GM18873 (cell line): ENCODE data around the gene CASZ1.

Experiments
- ATAC-seq: cut with Tn5 transposase; IDR thresholded peaks from one replicate; pipeline ENCODE4 v1.9.1; 2021; ENCODE audit warnings: mild to moderate bottlenecking, moderate library complexity, moderate number of reproducible peaks; ENCODE audit not compliant: unreplicated experiment, low FRiP score

The CASZ1 gene

DNA sequence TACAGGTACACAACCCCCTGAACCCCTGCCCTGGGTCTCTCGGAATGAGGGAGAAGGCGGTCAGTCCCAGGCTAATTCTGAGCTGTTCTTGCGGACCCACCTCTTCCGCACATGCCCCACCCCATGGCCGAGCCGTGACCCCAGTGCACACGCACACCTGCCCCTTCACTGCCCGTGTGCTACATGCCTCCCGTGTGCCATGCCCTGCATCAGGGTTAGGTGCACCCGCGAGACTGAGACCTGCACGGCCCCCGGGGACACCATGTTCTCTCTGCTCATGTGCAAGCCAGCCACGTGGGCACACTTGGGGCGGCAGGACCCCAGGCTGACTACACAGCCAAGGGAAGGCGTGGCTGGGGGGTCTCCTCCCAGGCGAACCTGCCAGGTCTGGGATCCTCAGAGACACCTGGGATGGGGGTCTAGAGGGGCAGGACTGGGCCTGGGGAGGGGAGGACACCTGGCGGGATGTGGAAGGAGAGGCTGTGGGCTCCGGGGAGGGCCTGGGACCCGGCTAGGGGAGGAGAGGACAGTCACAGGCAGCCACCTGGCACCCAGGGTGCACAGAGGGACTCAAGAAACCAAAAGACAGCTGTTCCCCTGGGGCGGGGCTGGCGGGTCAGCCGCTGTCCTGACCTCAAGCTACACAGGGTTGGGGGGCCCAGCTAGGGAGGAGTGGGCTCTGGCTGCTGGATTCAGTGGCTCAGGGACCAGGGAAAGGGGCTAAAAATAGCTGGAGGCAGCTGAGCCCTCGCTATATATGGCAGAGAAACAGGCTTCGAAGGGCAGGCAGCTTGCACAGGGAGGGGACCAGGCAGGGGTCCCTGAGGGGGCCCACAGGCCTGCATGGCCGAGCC is 133.4 kb downstream of the CASZ1 start:
- ATAC-seq = no peak

DNA sequence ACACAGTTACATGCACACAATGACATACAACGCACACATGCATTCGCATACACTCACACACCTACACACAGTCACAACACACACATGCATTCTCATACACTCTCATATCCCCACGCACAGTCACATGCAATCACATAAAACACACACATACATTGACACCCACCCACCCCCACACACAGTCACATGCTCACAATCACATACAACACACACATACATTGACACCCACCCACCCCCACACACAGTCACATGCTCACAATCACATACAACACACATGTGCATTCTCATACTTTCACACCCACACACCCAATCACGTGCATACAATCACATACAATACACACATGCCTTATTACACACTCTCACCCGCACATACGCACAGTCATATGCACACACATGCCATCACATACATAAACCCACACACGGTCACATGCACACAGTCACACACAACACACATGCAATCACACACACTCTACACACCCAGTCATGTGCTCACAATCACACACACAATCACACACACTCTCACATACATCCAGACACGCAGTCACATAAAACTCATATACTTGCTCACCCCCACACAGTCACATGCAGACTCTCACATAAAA is 134.3 kb downstream of the CASZ1 start:
- ATAC-seq = no peak

DNA sequence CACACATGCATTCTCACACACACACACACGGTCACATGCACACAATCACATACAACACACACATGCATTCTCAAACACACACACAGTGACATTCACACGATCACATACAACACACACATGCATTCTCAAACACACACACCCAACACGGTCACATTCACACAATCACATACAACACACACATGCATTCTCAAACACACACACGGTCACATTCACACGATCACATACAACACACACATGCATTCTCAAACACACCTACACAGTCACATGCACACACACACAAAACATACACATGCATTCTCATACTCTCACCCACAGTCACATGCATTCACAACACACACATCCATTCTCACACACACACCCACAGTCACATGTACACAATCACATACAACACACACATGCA is 135.0 kb downstream of the CASZ1 start:
- no peak for ATAC-seq

DNA sequence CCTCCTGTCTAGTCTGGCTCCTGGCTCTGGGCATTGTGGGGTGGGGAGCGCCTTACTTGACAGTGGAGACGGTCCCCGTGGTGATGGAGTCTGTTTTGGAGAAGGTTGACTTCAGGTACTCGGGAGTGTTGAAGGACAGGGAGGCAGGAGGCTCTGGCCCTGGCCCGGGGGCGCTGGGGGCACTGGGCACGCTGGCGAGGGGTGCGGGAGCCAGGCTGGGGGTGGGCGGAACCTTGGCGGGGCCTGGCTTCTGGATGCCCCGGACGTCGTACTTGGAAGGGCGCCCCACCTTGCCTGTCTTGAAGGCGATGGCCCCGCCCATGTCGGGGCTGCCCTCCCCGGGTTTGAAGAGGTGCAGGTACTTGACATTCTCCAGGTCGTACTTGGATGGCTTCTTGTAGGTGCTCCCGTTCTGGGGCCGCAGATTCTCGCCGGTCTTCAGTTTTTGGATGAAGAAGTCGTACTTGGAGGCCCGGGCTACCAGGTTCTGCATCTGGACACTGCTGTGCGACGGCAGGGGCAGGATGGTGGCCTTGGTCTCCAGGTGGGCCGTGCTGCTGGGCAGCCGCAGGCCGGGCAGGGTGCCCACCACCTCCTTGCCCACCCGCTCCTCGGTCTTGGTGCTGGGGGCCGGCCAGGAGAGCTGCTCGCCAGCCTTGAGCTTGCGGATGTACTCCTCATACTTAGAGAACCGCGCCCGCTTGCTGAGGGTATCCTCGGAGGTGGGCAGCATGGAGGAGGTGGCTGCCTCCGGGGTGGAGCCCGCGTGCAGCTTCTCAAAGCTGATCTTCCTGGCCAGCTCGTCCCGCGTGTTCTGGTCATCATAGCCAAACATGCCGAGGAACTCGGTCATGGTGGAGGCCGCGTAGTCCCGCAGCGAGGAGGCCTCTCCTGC is 136.6 kb downstream of the CASZ1 start:
- no peak for ATAC-seq

DNA sequence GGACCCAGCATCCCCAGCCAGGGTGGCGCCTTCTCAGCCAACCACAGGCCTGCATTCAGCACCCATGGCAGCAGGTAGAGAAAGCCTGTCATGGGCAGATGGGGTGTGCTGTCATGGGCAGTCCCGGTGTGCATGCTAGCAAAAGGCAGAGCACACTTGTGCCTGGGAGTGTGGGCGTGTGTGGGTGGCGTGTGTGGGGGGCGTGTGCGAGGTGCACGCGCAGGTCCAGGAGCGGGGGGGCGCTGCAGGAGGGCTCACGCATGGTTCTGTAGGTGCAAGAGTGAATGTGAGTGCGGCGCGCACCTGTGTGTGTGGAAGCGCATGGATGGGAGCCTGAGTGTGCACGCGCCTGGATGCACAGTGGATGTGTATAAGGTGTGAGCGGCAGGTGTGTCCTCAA is 137.2 kb downstream of the CASZ1 start:
- ATAC-seq = no peak

DNA sequence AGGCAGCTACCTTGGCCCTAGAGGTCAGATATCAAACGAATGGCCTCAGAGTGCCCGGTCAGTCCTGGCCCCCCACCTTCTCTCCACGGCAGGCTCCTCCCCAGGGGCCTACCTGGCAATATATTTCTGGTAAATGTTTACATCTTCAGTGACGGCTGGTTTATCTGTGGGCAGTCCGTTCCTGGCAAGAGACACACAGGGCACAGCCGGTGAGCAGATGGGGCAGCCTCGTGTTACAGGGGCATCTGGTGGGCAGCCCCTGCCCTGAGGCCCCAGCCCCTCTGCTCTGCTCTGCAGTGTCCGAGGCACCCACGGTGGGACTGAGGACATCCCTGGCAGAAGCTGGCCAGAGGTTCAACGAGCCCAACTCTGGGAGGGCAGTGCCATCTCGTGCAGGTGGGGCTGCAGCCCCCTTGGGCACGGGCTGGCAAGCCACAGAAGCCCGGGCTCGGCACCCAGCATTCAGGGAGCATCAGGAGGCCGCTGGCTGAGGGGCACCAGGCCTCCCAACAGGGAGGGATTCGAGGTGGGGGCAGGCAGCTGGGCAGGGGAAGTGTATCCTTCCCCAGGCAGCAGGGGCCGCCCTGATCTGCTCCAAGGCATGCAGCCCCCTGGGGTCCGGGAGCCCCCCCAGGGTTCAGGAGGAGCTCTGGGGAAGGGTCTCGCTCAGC is 137.9 kb downstream of the CASZ1 start:
- ATAC-seq = no peak

DNA sequence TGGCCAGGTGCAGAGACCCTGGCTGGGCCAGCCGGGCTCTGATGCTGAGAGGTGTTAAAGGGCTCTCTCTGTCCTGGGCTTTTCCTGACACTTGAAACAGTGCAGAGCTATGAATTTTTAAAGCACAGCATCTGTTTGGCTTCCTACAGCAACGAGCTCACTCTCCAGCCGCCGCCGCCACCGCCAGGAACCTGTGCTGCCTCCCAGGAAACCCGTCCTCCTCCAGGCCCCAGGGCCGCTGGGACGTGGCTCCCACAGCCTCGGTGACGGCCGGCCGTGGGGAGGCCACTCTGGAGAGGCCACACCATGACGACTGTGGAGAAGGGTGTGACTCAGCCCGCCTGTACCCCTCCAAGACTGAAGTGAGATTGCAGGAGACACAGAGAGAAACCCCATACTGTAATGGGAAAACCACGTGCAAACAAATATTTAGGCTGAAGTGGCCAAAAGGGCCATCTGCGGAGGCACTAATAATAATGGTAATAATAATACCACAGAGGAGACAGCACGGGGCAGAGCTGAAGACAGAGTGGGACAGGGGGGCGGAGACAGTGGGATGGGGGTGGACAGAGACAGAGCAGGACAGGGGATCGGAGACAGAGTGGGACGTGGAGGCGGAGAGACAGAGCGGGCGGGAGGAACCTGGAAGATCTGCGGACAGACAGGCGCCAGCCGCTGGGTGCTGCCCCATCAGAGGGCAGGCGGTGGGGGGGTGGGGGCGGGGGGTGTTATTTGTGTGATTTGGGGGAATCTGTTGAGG is 139.2 kb downstream of the CASZ1 start:
- no peak for ATAC-seq

DNA sequence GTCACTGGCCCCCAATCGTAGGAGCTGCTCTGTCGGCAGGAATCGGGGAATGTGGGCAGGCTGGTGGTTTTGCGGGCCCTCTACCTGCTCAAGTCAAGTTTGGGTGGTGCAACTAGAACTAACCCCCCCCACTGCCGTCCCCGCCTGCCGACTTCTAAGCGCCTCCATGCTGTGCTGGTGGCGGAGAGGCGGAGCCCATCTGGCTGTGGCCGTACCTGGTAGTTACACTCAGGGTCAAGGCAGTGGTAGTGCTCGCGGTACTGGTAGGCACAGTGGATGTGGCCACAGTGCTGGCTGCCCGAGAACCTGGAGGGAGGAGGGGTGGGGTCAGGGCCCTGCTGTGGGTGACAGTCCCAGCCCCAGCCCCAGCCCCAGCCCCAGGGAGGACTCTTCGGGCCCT is 140.0 kb downstream of the CASZ1 start:
- ATAC-seq = no peak

DNA sequence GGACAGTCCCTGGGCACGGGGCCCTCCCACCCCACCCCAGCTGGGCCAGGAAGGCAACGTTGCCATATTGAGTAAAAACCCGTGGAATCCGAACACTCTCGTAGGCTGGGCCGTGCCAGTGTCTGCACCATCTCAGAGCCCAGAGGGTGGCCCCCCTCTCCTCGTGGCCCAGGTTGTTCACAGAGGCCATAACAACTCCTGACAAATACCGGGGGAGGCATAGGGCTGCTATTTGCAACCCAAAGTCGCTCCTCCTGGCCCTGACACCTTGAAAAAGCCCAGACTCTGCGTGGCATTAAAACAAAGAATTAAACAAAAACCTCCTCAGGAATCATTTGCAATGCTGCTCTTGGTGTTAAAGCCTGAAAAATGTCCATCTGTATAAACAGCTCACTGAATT is 141.4 kb downstream of the CASZ1 start:
- no peak for ATAC-seq

DNA sequence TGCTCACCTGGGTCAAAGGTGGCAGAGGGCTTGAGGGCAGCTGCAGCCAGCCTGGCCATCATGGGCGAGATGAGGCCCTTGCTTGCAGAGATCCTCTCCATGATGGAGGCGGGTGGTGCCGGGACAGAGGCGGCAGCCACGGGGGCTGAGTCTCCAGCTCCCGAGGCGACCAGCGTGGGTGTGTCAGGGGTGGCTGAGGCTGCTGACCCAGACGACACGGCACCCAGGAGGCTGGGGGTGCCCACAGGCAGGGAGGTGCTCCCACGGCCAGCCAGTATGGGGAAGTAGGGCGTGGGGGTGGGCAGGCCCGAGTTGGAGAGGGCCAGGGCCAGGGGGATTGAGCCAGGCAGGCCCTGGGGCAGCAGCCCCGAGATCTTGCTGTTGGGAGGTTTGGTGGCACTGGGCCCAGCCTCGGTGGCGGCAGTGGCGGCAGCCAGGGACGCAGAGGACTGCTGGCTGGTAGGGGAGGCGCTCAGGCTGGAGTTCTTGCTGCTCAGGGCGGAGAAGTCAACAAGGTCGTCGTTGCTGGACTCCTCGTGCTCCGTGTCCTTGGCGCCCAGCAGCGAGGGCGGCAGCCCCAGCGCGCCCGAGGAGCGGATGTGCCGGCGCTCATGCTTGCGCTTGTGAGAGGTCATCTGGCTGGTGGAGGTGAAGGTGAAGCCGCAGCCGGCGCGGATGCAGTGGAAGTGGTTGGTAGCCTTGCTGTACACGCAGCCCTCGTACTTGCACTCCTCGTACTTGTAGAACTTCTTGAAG is 142.9 kb downstream of the CASZ1 start:
- ATAC-seq = no peak

DNA sequence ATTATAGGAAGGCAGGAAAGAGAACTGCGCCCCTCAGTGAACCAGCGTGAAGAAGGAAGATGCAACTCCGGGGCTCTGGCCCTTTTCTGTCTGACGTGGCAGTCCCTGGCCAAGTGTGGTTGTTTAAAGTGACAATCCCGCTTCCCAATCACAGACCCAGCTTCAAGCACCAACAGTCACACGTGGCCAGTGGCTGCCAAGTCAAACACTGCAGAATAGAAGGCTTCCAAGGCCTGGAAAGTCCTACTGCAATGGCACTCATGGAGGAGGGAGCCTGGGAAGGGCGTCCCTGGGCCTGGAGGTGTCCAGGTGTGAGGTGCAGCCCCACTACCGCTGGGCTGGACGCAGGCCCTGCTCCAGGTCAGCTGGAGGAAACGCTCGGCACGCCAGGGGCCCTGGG is 143.8 kb downstream of the CASZ1 start:
- ATAC-seq = no peak

DNA sequence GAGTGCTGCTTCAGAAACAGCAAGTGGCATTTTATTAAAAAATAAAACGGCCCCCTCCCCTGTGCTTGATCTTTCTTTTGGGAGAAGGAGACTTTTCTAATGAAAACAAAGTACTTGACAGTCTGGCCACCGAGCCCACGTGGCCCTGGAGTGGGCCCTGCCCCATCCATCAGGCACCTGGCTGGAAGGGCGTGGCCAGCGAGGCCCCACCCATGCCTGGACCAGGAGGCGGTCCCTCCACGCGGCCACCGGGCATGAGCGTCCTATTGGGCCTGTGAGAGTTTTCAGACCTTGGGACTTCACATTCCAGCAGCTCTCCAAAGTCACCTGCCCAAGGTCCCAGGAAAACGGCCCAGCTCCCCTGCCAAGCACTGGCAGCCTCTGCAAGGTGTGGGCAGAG is 144.7 kb downstream of the CASZ1 start:
- no peak for ATAC-seq

DNA sequence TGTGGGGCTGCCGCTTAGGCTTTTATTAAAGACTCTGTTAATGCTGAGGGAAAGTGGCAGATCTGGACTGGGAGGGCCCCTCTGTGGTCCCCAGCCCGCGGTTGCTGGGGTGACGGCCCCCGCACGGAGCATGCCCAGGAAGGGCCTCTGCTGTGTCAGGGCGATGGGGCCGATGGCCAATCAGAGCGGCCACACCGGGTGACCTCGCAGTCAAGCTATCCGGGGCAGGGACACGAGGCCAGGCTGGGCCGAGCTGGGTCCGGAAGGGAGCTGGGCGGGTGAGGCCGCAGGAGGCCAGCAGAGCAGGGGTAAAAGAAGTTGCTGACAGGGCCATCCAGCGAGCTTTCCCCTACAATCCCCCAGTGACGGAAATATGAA is 145.1 kb downstream of the CASZ1 start:
- ATAC-seq = no peak

DNA sequence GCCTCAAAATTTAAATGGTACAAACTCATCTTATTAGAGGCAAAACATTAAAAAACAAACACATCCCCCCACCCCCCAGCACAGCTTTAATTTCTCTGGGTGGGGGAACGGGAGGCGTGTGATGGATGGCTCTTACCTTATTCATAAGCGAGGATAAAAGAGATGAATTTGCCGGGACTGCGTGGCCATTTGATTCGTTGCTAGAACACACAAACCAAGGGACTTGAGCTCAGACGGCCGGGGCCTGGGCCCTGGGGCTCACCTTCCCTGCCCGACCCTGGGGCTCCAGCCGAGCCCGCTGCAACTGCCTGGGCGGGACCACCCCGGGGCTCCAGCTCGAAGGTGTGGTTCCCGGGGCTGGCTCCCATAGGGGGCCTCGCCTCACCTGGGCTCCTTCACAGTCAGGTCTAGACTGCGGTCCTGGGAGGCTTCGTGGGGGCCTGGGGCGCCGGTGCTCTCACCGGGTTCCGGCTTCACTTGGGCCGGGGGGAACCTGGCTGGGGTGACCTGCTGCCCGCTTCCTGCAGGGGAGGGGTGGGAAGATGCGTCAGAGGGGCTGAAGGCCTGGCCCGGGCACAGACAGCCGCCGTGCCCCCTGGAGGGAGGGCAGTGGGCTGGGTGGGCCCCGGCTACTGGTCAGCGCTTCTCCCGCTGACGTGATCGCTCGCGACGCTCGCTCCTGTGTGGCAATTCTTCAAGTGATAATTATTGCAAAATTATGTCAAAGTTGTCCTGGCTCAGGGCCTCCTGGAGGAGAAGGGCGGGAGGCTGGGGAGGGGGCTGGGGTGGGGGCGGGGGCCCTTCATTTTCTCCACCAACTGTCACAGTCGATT is 145.7 kb downstream of the CASZ1 start:
- ATAC-seq = no peak

DNA sequence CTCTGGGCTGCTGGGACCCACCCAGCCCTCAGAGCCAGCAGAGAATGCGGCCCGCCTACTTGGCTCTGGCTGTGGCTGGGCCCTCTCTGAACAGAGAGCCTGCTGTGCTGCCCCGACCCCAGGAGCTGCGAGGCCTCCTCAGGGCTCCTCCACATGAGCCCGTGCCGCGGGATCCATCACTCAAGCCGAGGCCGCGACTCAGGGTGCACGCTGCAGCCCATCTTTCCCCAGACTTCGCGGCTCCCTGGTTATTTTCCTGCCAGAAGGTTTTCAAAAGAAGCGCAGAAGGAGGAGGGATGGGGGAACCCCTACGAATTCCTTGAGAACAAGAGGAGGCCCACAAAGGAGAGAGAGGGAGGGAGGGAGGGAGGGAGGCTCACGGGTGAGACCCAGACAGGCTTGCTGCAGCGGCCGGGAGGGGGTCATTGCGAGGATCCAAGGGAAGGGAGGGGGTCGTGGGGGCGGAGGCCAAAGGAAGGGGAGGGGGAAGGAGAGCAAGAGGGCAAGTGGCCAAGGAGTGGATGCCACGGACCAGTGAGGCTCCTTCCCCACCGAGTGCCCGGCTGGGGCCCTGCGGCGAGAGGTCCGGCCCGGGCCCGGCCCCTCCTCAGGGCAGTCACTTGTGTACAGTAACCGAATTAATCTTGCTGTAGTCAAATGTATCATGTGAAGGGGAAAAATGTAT is 146.8 kb downstream of the CASZ1 start:
- no peak for ATAC-seq

DNA sequence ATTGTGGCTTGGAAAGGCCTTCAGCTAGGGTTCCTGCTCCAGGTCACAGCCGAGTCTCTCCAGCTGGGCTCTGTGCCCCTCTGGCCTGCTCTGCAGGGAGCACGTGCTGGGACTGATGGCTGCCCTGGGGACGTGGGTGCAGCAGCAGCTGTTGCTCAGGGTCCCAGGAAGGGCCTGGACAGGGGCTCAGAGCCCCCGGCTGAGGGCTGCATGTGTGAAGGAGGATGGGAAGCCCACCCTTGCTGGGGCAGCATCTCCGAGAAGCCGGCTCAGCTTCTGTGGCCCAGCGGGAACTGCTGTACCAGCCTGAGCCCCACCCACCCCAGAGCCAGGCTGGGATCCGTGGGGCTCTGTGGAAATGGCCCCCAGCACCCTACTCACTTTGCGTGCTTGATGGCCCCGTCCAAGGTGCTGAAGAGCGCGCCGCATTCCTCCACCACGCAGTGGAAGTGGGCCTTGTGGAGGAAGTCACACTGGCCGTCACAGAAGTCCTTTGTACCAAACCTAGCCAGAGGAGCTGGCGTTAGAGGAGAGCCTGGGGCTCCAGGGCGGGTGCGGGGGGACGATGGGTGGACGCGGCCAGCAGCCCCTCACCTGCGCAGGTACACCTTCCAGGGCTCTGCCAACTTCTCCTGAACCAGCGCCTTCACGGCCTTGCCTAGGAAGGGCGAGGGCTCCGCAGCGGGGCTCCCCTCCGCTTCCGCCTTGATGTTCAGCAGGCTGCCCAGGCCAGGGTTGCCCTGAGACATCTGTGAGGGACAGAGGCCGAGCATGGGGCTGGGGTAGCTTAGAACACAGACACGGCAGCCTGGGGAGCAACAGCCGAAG is 147.5 kb downstream of the CASZ1 start:
- ATAC-seq = no peak
